LNCaP clone FGC (cell line): ENCODE results near the gene UBXN11.

Experiments
- DNase-seq: peaks from one replicate; pipeline ENCODE4 v3.0.0-alpha.2; 2011; ENCODE audit warnings: low read depth
- H3K4me3 ChIP-seq: 2 replicates; pipeline ENCODE4 v1.5.1; 2011; ENCODE audit warnings: mild to moderate bottlenecking, low read depth, low read length, control low read depth
- TF ChIP-seq, protein P1 (sequence below): IDR thresholded peaks from 2 replicates; pipeline ENCODE4 v1.5.1; 2012; ENCODE audit warnings: mild to moderate bottlenecking; ENCODE audit not compliant: control insufficient read depth, insufficient read depth; ENCODE audit errors: extremely low read depth

Gene UBXN11

GRCh38 chr1:26351590-26352337 lies 45.3 kb upstream of the UBXN11 start:
- TF ChIP-seq, protein P1, sequence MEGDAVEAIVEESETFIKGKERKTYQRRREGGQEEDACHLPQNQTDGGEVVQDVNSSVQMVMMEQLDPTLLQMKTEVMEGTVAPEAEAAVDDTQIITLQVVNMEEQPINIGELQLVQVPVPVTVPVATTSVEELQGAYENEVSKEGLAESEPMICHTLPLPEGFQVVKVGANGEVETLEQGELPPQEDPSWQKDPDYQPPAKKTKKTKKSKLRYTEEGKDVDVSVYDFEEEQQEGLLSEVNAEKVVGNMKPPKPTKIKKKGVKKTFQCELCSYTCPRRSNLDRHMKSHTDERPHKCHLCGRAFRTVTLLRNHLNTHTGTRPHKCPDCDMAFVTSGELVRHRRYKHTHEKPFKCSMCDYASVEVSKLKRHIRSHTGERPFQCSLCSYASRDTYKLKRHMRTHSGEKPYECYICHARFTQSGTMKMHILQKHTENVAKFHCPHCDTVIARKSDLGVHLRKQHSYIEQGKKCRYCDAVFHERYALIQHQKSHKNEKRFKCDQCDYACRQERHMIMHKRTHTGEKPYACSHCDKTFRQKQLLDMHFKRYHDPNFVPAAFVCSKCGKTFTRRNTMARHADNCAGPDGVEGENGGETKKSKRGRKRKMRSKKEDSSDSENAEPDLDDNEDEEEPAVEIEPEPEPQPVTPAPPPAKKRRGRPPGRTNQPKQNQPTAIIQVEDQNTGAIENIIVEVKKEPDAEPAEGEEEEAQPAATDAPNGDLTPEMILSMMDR: no peak
- DNase-seq: no peak
- no peak overlapping the region for H3K4me3 ChIP-seq

GRCh38 chr1:26350701-26351589 lies 44.5 kb upstream of the UBXN11 start:
- no peak overlapping the region for H3K4me3 ChIP-seq
- no peak for DNase-seq
- TF ChIP-seq, protein P1: no peak

GRCh38 chr1:26350343-26350700 lies 43.9 kb upstream of the UBXN11 start:
- TF ChIP-seq, protein P1: no peak
- DNase-seq: no peak
- H3K4me3 ChIP-seq: no peak overlapping the region

DNA sequence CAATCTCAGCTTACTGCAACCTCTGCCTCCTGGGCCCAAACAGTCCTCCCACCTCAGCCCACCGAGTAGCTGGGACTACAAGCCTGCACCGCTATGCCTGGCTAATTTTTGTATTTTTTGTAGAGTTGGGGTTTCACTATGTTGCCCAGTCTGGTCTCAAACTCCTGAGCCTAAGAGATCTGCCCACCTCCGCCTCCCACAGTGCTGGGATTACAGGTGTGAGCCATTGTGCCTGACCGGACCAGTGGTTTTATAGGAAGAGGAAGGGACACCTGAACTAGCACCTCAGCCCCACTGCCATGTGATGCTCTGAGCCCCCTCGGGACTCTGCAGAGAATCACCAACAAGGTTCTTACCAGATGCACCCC lies 43.4 kb upstream of the UBXN11 start:
- no peak for DNase-seq
- TF ChIP-seq, protein P1: no peak
- H3K4me3 ChIP-seq: no peak overlapping the region

DNA sequence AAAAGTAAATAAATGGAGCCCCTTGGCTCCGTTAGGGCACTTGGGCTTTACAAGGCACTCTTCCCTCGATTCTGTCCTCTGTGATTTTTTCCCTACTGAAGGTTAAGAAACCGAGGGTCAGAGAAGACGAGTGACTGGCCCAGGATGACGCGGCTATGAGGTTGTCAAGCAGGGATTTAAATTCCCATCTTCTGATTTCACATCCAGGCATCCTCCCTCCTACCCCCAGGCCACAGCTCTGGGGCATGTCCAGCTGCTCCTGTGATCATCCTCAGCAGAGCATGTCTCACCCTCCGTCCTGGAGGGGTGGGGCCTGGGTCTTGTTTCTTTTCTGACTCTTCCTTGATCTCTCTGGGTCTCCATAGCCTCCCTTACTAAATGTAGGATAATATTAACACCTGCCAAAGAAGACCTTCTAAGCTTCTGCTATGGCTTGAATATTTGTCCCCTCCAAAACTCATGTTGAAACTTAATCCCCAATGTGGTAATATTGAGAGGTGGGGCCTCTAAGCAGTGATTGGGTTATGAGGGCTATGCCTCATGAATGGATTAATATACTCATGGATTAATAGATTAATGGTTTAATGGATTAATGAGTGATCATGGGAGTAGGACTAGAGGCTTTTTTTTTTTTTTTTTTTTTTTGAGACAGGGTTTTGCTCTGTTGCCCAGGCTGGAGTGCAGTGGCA lies 42.9 kb upstream of the UBXN11 start:
- H3K4me3 ChIP-seq: no peak overlapping the region
- TF ChIP-seq, protein P1: no peak
- DNase-seq: no peak

- TF ChIP-seq, protein P1: no peak
- H3K4me3 ChIP-seq: no peak overlapping the region
- no peak for DNase-seq
Measured at GRCh38 chr1:26346274-26347033, 40.0 kb upstream of the UBXN11 start.
